T-helper 9 cell (primary cell): ENCODE measurements around the gene MBLAC1.
A peak's percentile ranks its signal among the peaks of the same experiment; 100 is the strongest.

Experiments used
- DNase-seq: peaks from one replicate; pipeline ENCODE4 v3.0.0-alpha.2; 2020

MBLAC1 gene

GRCh38 chr7:100098913-100099312 is 27.9 kb upstream of the MBLAC1 start:
- no peak for DNase-seq

GRCh38 chr7:100099452-100099851 is 27.3 kb upstream of the MBLAC1 start:
- DNase-seq, result no peak

- peak; percentile 74 for DNase-seq
These were observed 26.2 kb upstream of the MBLAC1 start for GRCh38 chr7:100100420-100101015.

GRCh38 chr7:100101016-100101862 is 25.5 kb upstream of the MBLAC1 start, which contains the start of the genes AP4M1 and MCM7:
Gene AP4M1, plus strand, starts transcription at chr7:100101643. Its CDS starts 72 bp downstream, at chr7:100101715.
Gene MCM7, minus strand, starts transcription at chr7:100101397. Its CDS starts 103 bp downstream, at chr7:100101294.
- peak; percentile 93 for DNase-seq

- DNase-seq, result no peak
These were observed 23.6 kb upstream of the MBLAC1 start for GRCh38 chr7:100102950-100103840.

- DNase-seq, result no peak
These were observed 21.2 kb upstream of the MBLAC1 start for GRCh38 chr7:100105534-100105933.

- no peak for DNase-seq
These were observed 20.1 kb upstream of the MBLAC1 start for GRCh38 chr7:100106633-100107032.

GRCh38 chr7:100107125-100107737 is 19.5 kb upstream of the MBLAC1 start:
- DNase-seq, result no peak

- DNase-seq, result no peak
These were observed 18.9 kb upstream of the MBLAC1 start for GRCh38 chr7:100107890-100108289.

GRCh38 chr7:100109521-100110163 is 17.1 kb upstream of the MBLAC1 start:
- DNase-seq, result no peak

GRCh38 chr7:100111156-100111555 is 15.6 kb upstream of the MBLAC1 start:
- no peak for DNase-seq

- DNase-seq, result no peak
These were observed 14.9 kb upstream of the MBLAC1 start for GRCh38 chr7:100111914-100112313.

- no peak for DNase-seq
These were observed 11.7 kb upstream of the MBLAC1 start for GRCh38 chr7:100115026-100115425.

GRCh38 chr7:100118388-100119071 is 8.2 kb upstream of the MBLAC1 start:
- DNase-seq, result no peak

GRCh38 chr7:100119072-100119969 is 7.4 kb upstream of the MBLAC1 start, which contains the start of the genes CNPY4 and TAF6:
Gene CNPY4, plus strand, starts transcription at chr7:100119634. Its CDS starts 111 bp downstream, at chr7:100119745.
Gene TAF6, minus strand, starts transcription at chr7:100119358. Its CDS starts 5,149 bp downstream, at chr7:100114209.
- DNase-seq, result peak; percentile 95

- DNase-seq, result peak; percentile 58
These were observed 6.6 kb upstream of the MBLAC1 start for GRCh38 chr7:100119970-100120732.

- no peak for DNase-seq
These were observed 6.1 kb upstream of the MBLAC1 start for GRCh38 chr7:100120733-100121036.

- no peak for DNase-seq
These were observed 4.7 kb upstream of the MBLAC1 start for GRCh38 chr7:100122067-100122466.

GRCh38 chr7:100122568-100122967 is 4.2 kb upstream of the MBLAC1 start:
- DNase-seq, result no peak
